GM20000 (cell line): ENCODE data around the gene GMPPA.

Experiments
- DNase-seq: peaks from one replicate; pipeline ENCODE4 v3.0.0; 2012; ENCODE audit warnings: low spot score
- CTCF ChIP-seq: IDR thresholded peaks from 2 replicates; pipeline ENCODE4 v1.5.1; 2012; ENCODE audit warnings: mild to moderate bottlenecking, control low read depth; ENCODE audit errors: extremely low read depth, missing control alignments

GMPPA gene

GRCh38 chr2:219498280-219499057, at the start of gene GMPPA:
TSS of gene GMPPA (plus strand) at chr2:219498891. CDS start at chr2:219499976, 1,085 bp downstream.
- no peak for TF ChIP-seq CTCF

GRCh38 chr2:219449609-219450008, 49.1 kb upstream of the GMPPA start:
- no peak for TF ChIP-seq CTCF
- DNase-seq = no peak

More at GRCh38 chr2:219498280-219499057, at the start of gene GMPPA:
- peak; percentile 98 for DNase-seq

DNA sequence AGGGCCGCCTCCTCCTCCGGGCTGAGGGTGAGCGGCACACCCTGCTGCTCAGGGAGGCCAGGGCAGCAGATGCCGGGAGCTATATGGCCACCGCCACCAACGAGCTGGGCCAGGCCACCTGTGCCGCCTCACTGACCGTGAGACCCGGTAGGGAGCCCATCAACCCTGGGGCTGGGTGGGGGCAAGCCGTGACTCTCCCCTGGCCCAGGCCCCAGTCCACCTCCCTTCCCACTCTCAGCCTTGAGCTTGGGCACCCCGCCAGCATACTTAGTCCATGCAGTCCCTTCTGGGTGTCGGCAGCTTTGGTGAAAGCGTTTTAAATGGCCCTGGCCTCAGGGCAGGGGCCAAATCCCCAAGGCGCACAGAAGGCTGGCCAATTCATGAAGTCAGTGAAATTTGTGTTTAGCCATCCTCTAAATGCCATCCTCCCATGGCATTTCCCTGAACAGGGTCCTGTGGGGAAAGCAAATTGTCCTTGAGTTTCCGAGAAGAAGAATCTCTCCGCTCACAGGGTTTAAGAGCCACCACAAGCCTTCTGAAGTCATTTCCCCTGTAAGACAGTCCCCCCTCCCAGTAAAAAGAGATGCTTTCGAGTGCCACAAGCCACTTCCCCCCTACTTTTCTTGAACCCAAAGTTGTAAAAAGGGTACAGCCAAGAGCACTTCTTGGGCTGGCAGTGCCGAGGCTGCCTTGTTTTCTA, 46.9 kb upstream of the GMPPA start:
- DNase-seq = no peak
- no peak for TF ChIP-seq CTCF

- no peak for DNase-seq
Measured at GRCh38 chr2:219452361-219453317, 46.1 kb upstream of the GMPPA start.

GRCh38 chr2:219453671-219454590, 44.8 kb upstream of the GMPPA start:
- DNase-seq = no peak
- no peak for TF ChIP-seq CTCF

More at GRCh38 chr2:219452361-219453317, 46.1 kb upstream of the GMPPA start:
- no peak for TF ChIP-seq CTCF

- no peak for TF ChIP-seq CTCF
Measured at GRCh38 chr2:219455581-219455980, 43.1 kb upstream of the GMPPA start.

More at GRCh38 chr2:219455581-219455980, 43.1 kb upstream of the GMPPA start:
- DNase-seq = no peak
